Hepatocyte (in vitro differentiated cells): Measurements from ENCODE around the gene OR51A4.

Experiments used
- CTCF ChIP-seq: fragments of 200-600 bp; sonication (generic); IDR thresholded peaks from 2 replicates; pipeline ENCODE4 v1.5.1; 2016; ENCODE audit warnings: antibody characterized with exemption, mild to moderate bottlenecking; ENCODE audit not compliant: poor library complexity
- EZH2 ChIP-seq: fragments of 200-600 bp; sonication (generic); IDR thresholded peaks from 2 replicates; pipeline ENCODE4 v1.6.1; 2016; ENCODE audit warnings: antibody characterized with exemption, mild to moderate bottlenecking, borderline replicate concordance
- EZH2phosphoT487 ChIP-seq: fragments of 200-600 bp; sonication (generic); IDR thresholded peaks from one replicate; pipeline ENCODE4 v1.6.1; 2018; ENCODE audit warnings: antibody characterized with exemption, mild to moderate bottlenecking, low read depth, moderate library complexity; ENCODE audit not compliant: unreplicated experiment, severe bottlenecking

GRCh38 chr11:4991060-4991459, 43.7 kb upstream of the OR51A4 start:
- no peak for TF ChIP-seq EZH2
- TF ChIP-seq CTCF: peak; percentile 24
- no peak for TF ChIP-seq EZH2phosphoT487
